Breast epithelium (tissue), 4 donors: Measurements from ENCODE around the gene MAP4K4. TPM values are rescaled to one million over a fixed set of nuclear protein-coding genes. Genes with fewer than 3 reads are reported as not detected.

Source experiments
- DNase-seq, 2 donors: peaks; one replicate each; pipeline ENCODE4 v3.0.0-alpha.2; 2019; ENCODE audit warnings: low spot score in 2 of 2
- H3K27ac ChIP-seq, 2 donors: fragments of 200-600 bp; sonication (generic) in 1 of 2; one replicate each; pipeline ENCODE4 v1.5.1; 2016 to 2019; ENCODE audit warnings: mild to moderate bottlenecking in 1 of 2
- H3K27me3 ChIP-seq, 2 donors: fragments of 200-600 bp; sonication (generic) in 1 of 2; one replicate each; pipeline versions ENCODE4 v1.5.1 to v1.6.0; 2017 to 2019; ENCODE audit warnings: control low read depth in 1 of 2, mild to moderate bottlenecking in 1 of 2
- H3K36me3 ChIP-seq: fragments of 200-600 bp; one replicate; pipeline ENCODE4 v1.5.1; 2019
- H3K4me1 ChIP-seq, 2 donors: fragments of 200-600 bp; sonication (generic); one replicate each; pipeline ENCODE4 v1.5.1; 2016 to 2019; ENCODE audit warnings: control low read depth in 1 of 2
- H3K4me3 ChIP-seq, 3 donors: fragments of 200-600 bp; sonication (generic); 1 replicate in 2 of 3; 2 replicates in 1 of 3; pipeline ENCODE4 v1.5.1; 2016 to 2019; ENCODE audit warnings: mild to moderate bottlenecking in 3 of 3, moderate library complexity in 2 of 3
- H3K9me3 ChIP-seq, 2 donors: fragments of 200-600 bp; sonication (generic) in 1 of 2; one replicate each; pipeline ENCODE4 v1.5.1; 2016 to 2019; ENCODE audit warnings: control low read depth in 1 of 2
- POLR2A ChIP-seq: fragments of 450-650 bp; IDR thresholded peaks from one replicate; pipeline ENCODE4 v1.6.1; 2016; ENCODE audit warnings: antibody characterized with exemption, mild to moderate bottlenecking, moderate library complexity
- POLR2AphosphoS5 ChIP-seq, 3 donors: sonication (generic); formaldehyde crosslinking; IDR thresholded peaks; one replicate each; pipeline ENCODE4 v1.6.1; 2017; ENCODE audit warnings: antibody characterized with exemption in 3 of 3
- intact Hi-C: fragments of 100-400 bp; cut with DNase I; formaldehyde crosslinking; loops from one replicate; pipeline ENCODE4 v1.15.1; 2023; ENCODE audit warnings: low total_unique reads
- total RNA-seq, 3 donors: library from RNA; depleted of rRNA; stranded (reverse); fragments of >200 nt; gene quantifications; one replicate each; pipeline ENCODE4 v1.1.0, GENCODE V29; 2016
- TF ChIP-seq, protein P1 (sequence below), 3 donors: fragments of 450-650 bp; IDR thresholded peaks; one replicate each; pipeline ENCODE4 v1.5.1; 2016 to 2017; ENCODE audit warnings: antibody characterized with exemption in 3 of 3, mild to moderate bottlenecking in 3 of 3, moderate library complexity in 3 of 3

MAP4K4 gene
- total RNA-seq, 3 donors from 2014 or later = 62.1 to 89.1 (median 74.7) TPM

GRCh38 chr2:101887328-101887727 lies 189.8 kb downstream of the MAP4K4 start:
- no peaks in the 10 kb centered on the region for H3K36me3 ChIP-seq
- H3K9me3 ChIP-seq = no peaks in the 10 kb centered on the region
- no peak overlapping the region for H3K27ac ChIP-seq
- no peaks in the 10 kb centered on the region for H3K27me3 ChIP-seq
- no peaks in the 10 kb centered on the region for H3K4me1 ChIP-seq
- H3K4me3 ChIP-seq = no peak overlapping the region
- intact Hi-C loops = loop anchor here (10.0 kb wide), 1 partner anchor 97 kb away; no protein-coding TSS in a partner anchor
- TF ChIP-seq POLR2AphosphoS5 (IDR thresholded peaks at IDR 0.05) = no peak
- TF ChIP-seq, protein P1, sequence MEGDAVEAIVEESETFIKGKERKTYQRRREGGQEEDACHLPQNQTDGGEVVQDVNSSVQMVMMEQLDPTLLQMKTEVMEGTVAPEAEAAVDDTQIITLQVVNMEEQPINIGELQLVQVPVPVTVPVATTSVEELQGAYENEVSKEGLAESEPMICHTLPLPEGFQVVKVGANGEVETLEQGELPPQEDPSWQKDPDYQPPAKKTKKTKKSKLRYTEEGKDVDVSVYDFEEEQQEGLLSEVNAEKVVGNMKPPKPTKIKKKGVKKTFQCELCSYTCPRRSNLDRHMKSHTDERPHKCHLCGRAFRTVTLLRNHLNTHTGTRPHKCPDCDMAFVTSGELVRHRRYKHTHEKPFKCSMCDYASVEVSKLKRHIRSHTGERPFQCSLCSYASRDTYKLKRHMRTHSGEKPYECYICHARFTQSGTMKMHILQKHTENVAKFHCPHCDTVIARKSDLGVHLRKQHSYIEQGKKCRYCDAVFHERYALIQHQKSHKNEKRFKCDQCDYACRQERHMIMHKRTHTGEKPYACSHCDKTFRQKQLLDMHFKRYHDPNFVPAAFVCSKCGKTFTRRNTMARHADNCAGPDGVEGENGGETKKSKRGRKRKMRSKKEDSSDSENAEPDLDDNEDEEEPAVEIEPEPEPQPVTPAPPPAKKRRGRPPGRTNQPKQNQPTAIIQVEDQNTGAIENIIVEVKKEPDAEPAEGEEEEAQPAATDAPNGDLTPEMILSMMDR (IDR thresholded peaks at IDR 0.05) = no peak
- no peak for TF ChIP-seq POLR2A
- no peak for DNase-seq

- H3K27me3 ChIP-seq = no peaks in the 10 kb centered on the region
- intact Hi-C loops = loop anchor here (10.0 kb wide), 1 partner anchor 95 kb away; no protein-coding TSS in a partner anchor
- H3K36me3 ChIP-seq = no peaks in the 10 kb centered on the region
- H3K4me1 ChIP-seq = no peaks in the 10 kb centered on the region
- H3K9me3 ChIP-seq = no peaks in the 10 kb centered on the region
- TF ChIP-seq, protein P1 (IDR thresholded peaks at IDR 0.05) = no peak
- no peak for TF ChIP-seq POLR2AphosphoS5 (IDR thresholded peaks at IDR 0.05)
- no peak for TF ChIP-seq POLR2A
- no peak overlapping the region for H3K27ac ChIP-seq
- no peak for DNase-seq
- H3K4me3 ChIP-seq = no peak overlapping the region
Observed at GRCh38 chr2:101889460-101890098, 192.1 kb downstream of the MAP4K4 start.

DNA sequence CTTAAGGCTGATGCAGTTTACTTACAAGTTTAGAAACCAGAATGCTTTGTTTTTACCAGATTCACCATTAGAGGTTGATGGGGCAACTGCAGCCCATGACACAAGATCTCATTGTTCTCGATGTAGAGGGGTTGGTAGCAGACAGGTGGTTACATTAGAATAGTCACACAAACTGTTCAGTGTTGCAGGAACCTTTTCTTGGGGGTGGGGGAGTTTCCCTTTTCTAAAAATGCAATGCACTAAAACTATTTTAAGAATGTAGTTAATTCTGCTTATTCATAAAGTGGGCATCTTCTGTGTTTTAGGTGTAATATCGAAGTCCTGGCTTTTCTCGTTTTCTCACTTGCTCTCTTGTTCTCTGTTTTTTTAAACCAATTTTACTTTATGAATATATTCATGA lies 194.9 kb downstream of the MAP4K4 start:
- intact Hi-C loops = no loop called here
- no peak overlapping the region for H3K27ac ChIP-seq
- TF ChIP-seq, protein P1 (IDR thresholded peaks at IDR 0.05) = no peak
- TF ChIP-seq POLR2AphosphoS5 (IDR thresholded peaks at IDR 0.05) (no peak), POLR2A (no peak)
- H3K4me3 ChIP-seq = no peak overlapping the region
- DNase-seq = no peak
- no peaks in the 10 kb centered on the region for H3K9me3 ChIP-seq
- no peaks in the 10 kb centered on the region for H3K27me3 ChIP-seq
- H3K36me3 ChIP-seq = no peaks in the 10 kb centered on the region
- H3K4me1 ChIP-seq = no peaks in the 10 kb centered on the region

DNA sequence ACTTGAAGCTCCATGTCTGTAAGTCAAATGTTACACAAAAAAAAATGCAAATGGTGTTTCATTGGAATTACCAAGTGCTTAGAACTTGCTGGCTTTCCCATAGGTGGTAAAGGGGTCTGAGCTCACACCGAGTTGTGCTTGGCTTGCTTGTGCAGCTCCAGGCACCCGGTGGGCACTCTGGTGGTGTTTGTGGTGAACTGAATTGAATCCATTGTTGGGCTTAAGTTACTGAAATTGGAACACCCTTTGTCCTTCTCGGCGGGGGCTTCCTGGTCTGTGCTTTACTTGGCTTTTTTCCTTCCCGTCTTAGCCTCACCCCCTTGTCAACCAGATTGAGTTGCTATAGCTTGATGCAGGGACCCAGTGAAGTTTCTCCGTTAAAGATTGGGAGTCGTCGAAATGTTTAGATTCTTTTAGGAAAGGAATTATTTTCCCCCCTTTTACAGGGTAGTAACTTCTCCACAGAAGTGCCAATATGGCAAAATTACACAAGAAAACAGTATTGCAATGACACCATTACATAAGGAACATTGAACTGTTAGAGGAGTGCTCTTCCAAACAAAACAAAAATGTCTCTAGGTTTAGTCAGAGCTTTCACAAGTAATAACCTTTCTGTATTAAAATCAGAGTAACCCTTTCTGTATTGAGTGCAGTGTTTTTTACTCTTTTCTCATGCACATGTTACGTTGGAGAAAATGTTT lies 196.3 kb downstream of the MAP4K4 start:
- H3K27me3 ChIP-seq = no peaks in the 10 kb centered on the region
- no peaks in the 10 kb centered on the region for H3K9me3 ChIP-seq
- TF ChIP-seq, protein P1 (IDR thresholded peaks at IDR 0.05) = no peak
- TF ChIP-seq POLR2AphosphoS5 (IDR thresholded peaks at IDR 0.05) = no peak
- no peak for TF ChIP-seq POLR2A
- no peak for DNase-seq
- no peaks in the 10 kb centered on the region for H3K4me1 ChIP-seq
- intact Hi-C loops = no loop called here
- no peak overlapping the region for H3K27ac ChIP-seq
- no peaks in the 10 kb centered on the region for H3K36me3 ChIP-seq
- no peak overlapping the region for H3K4me3 ChIP-seq

DNA sequence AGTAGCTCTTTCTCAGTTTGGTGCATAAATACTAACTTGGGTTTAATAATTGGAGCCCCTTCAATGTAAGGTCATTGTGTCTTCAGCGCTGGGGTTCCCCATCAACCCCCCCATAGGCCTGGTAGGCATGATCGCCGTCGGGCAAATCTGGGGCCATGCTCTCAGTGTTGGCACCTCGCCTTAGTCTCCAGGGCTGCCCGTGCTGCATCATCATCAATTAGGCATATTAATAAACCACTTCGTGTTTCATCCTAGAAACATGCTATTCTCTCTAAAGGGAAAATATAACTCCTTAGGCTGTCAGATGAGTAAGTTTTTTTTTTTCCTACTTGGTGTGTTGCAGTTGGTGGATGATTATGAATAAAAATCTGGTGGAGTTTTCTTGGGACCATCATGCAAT lies 197.5 kb downstream of the MAP4K4 start:
- no peak overlapping the region for H3K4me3 ChIP-seq
- no peaks in the 10 kb centered on the region for H3K9me3 ChIP-seq
- DNase-seq = no peak
- H3K27ac ChIP-seq = no peak overlapping the region
- no peaks in the 10 kb centered on the region for H3K36me3 ChIP-seq
- TF ChIP-seq POLR2AphosphoS5 (IDR thresholded peaks at IDR 0.05) (no peak), POLR2A (no peak)
- TF ChIP-seq, protein P1 (IDR thresholded peaks at IDR 0.05) = no peak
- no peaks in the 10 kb centered on the region for H3K4me1 ChIP-seq
- intact Hi-C loops = no loop called here
- H3K27me3 ChIP-seq = no peaks in the 10 kb centered on the region
